HEK293T (cell line): ENCODE data around the gene HLCS.
A peak's percentile ranks its signal among the peaks of the same experiment; 100 is the strongest.

Experiments used
- ARNT ChIP-seq: fragments of 450-650 bp; IDR thresholded peaks from 2 replicates; pipeline ENCODE4 v1.6.1; 2017; ENCODE audit warnings: mild to moderate bottlenecking
- BHLHE40 ChIP-seq: fragments of 450-650 bp; IDR thresholded peaks from 2 replicates; pipeline ENCODE4 v1.6.1; 2016; ENCODE audit warnings: mild to moderate bottlenecking, moderate library complexity, borderline replicate concordance
- CTBP1 ChIP-seq: fragments of 450-650 bp; IDR thresholded peaks from 2 replicates; pipeline ENCODE4 v1.6.1; 2016; ENCODE audit warnings: borderline replicate concordance
- ELF4 ChIP-seq: fragments of 450-650 bp; IDR thresholded peaks from 2 replicates; pipeline ENCODE4 v1.6.1; 2017; ENCODE audit warnings: antibody characterized with exemption
- FOXA1 ChIP-seq: fragments of 450-650 bp; IDR thresholded peaks from 2 replicates; pipeline ENCODE4 v1.6.1; 2016; ENCODE audit warnings: mild to moderate bottlenecking
- FOXK2 ChIP-seq: fragments of 450-650 bp; IDR thresholded peaks from 2 replicates; pipeline ENCODE4 v1.6.1; 2016; ENCODE audit warnings: mild to moderate bottlenecking
- FOXM1 ChIP-seq: fragments of 450-650 bp; IDR thresholded peaks from 2 replicates; pipeline ENCODE4 v1.6.1; 2017; ENCODE audit warnings: mild to moderate bottlenecking, borderline replicate concordance
- HDGF ChIP-seq: fragments of 450-650 bp; IDR thresholded peaks from 2 replicates; pipeline ENCODE4 v1.6.1; 2017; ENCODE audit warnings: antibody characterized with exemption, borderline replicate concordance
- LEF1 ChIP-seq: fragments of 450-650 bp; IDR thresholded peaks from 2 replicates; pipeline ENCODE4 v1.6.1; 2017; ENCODE audit warnings: mild to moderate bottlenecking, borderline replicate concordance
- NFRKB ChIP-seq: fragments of 450-650 bp; IDR thresholded peaks from 2 replicates; pipeline ENCODE4 v1.6.1; 2016; ENCODE audit warnings: mild to moderate bottlenecking, moderate library complexity
- PKNOX1 ChIP-seq: fragments of 450-650 bp; IDR thresholded peaks from 2 replicates; pipeline ENCODE4 v1.6.1; 2016
- SP1 ChIP-seq: fragments of 450-650 bp; IDR thresholded peaks from 2 replicates; pipeline ENCODE4 v1.6.1; 2017
- SUZ12 ChIP-seq: fragments of 450-650 bp; IDR thresholded peaks from 2 replicates; pipeline ENCODE4 v1.6.1; 2016; ENCODE audit warnings: mild to moderate bottlenecking
- ZNF384 ChIP-seq: fragments of 450-650 bp; IDR thresholded peaks from 2 replicates; pipeline ENCODE4 v1.6.1; 2016

- no peak for TF ChIP-seq CTBP1
- no peak for TF ChIP-seq BHLHE40
- TF ChIP-seq SP1: no peak
- no peak for TF ChIP-seq FOXM1
- no peak for TF ChIP-seq ZNF384
- no peak for TF ChIP-seq FOXA1
- no peak for TF ChIP-seq SUZ12
- no peak for TF ChIP-seq NFRKB
- no peak for TF ChIP-seq HDGF
- TF ChIP-seq PKNOX1: peak; percentile 30; the same call in 1 of the 2 replicates
- no peak for TF ChIP-seq FOXK2
- TF ChIP-seq ARNT: no peak
- no peak for TF ChIP-seq LEF1
- TF ChIP-seq ELF4: no peak
Observed at GRCh38 chr21:36887963-36888362, 78.5 kb downstream of the HLCS start.
